DMS79 (cell line): ENCODE data around the gene PSMD13.
"Not testable (repeated sequence)": the region's sequence is repeated elsewhere in the genome, so short reads cannot be mapped to it uniquely, and the experiment has no call there.

Experiments
- DNase-seq: peaks from one replicate; lab custom pipeline; 2025; lab: John Stamatoyannopoulos, UW

PSMD13 gene

DNA sequence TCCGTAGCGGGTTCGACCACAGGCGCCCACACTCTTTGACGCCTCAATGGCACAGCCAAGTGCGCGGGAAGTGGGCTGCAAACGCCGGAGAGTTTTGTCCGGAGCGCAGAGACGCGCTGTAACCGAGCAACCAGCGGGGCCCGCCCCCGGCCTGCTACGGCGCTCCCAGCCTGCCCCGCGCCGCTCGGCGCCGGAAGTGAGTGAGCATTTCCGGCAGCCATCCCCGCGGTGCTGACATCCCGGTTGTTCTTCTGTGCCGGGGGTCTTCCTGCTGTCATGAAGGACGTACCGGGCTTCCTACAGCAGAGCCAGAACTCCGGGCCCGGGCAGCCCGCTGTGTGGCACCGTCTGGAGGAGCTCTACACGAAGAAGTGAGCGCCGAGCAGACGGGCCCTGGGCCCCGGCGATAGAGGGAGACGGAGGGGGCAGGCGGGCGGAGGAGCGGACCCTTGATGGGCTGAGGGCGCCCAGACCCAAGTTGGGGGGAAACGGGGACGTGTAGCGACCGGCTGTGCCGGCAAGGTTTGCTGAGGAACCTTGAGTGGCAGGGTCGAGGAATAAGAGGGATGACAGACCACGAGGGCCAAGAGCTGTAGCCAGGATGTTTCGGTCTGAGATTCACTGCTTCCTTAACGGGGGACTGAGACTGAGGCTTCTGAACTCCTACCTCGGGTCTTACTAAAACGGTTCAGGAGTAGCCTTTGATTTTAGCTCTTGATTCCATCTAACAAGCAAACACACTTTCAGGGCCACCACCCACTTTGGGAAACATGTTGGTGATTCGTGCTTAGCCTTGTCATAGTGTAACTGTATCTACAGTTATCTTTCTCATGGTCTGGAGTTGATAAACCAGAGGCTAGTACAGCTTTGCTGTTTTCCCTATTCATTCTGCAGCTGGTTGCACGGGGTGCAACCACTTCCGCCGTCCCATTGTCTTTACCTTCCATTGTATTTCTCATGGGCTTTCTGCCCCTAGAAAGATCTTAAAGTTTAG lies at the start of gene PSMD13:
PSMD13 (plus strand) TSS at position 203 of the 994 bp plus-strand sequence; CDS start at position 277, 74 bp downstream.
- peak; percentile 28 for DNase-seq

DNA sequence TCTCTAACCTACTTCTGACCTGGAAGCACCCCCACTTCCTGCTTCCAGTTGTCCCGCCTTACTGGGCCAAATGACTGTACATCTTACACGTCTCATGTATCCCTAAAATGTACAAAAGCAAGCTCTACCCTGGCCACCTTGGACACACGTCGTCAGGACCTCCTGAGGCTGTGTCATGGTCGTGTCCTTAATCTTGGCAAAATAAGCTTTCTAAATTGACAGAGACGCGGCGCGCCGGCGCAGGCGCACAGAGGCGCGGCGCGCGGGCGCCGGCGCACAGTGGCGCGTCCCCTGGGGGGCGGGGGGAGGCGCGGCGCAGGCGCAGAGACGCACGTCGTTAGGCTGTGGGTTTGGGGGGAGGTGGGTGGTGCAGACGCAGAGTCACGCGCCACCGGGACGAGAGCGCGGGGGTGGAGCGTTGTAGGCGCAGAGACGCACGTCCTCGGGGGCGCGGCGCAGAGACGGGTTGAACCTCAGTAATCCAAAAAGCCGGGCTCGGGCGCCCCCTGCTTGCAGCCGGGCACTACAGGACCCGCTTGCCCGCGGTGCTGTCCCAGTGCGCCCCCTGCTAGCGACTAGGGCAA lies 47.5 kb upstream of the PSMD13 start:
- DNase-seq: not testable (repeated sequence)

DNA sequence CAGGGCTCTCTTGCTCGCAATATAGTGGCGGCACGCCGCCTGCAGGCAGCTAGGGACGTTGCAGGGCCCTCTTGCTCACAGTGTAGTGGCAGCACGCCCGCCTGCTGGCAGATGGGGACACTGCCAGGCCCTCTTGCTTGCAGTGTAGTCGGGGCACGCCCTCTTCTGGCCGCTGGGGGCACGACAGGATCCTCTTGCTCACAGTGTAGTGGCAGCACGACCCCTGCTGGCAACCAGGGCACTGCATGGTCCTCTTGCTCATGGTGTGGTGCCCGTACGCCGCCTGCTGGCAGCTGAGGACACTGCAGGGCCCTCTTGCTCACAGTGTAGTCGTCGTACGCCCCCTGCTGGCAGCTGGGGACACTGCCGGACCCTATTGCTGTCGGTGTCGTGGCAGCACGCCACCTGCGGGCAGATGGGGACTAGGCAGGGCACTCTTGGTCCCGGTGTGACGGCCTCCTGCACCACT lies 46.9 kb upstream of the PSMD13 start:
- DNase-seq: not testable (repeated sequence)

DNA sequence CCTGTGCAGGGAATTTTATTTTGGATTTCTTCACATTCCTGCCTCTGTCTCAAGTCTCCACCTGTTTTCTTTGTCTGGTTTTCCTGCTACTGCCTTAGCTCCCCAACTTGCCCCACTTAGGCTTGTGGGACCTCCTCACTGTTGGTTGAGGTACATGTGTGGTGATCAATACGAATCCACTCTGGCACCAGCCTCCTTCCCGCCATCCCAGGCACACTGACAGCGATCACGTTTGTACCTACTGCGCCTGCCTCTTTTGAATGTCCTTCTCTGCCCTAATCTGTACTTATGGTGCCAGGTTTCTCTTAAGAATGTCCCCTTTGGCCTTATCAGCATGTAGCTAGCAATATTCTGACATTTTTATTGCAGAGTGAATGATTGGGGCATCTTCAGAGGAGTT lies 46.2 kb upstream of the PSMD13 start:
- not testable (repeated sequence) for DNase-seq

DNA sequence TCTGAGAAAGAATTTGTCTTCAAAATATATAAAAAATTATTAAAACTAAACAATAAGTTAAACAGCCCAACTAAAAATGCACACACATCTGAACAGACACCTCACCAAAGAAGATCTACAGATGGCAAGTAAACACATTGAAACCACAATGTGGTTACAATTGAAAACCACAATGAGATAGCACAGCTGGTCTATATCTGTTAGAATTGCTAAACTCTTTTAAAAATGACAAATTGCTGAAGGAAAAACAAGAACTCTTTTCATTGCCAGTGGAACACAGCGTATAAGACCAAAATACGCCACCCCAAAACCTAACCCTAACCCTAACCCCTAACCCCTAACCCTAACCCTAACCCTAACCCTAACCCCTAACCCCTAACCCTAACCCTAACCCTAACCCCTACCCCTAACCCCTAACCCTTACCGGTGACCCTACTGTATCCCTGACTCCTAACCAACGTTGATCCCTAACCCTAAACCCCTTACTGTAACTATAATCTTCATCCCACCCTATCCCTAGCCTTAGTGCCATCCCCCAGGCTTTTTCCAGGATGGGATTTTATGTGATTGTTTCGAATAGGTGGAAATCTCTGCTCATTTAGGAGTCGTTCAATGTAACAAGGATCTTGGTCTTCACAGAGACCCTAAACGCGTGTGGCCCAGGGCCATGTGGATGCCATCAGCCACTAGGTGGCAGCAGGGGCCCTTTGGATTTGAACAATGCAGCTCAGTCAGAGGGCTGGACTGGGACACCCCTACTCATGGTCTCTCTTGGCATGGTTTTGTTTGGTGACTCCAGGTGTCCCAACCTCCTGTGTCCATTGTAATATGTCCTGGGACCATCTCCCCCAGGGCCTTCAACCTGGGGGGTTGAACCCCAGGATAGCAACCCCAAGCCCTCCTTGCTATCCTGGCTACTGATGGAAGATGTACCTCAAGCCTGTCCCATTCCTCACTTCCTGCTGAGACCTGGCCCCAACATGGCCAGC lies 45.0 kb upstream of the PSMD13 start:
- DNase-seq: not testable (repeated sequence)

DNA sequence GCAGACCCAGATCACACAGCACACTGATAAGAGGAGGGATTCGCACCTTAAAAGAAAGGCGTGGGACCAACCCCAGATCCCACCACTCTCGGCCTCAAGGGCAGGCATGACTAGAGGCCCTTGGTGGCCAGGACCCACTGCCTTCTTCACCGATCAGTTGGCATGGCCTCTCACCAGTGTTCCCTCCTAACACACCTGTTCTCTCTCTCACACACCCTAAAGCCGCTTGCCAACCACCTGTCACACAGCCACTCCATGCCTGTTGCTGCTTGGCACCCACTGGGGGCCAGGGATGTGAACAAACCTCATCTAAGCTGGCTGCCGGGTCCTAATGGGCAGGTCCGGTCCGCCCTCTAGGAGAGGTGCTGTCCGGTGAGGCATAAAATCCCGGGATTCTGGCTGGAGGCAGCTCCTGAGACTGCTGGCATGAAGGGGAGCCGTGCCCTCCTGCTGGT lies 44.1 kb upstream of the PSMD13 start, which contains the start of gene SCGB1C1:
SCGB1C1 (plus strand) TSS at position 405 of the 455 bp plus-strand sequence; CDS start at position 427, 22 bp downstream.
- not testable (repeated sequence) for DNase-seq

DNA sequence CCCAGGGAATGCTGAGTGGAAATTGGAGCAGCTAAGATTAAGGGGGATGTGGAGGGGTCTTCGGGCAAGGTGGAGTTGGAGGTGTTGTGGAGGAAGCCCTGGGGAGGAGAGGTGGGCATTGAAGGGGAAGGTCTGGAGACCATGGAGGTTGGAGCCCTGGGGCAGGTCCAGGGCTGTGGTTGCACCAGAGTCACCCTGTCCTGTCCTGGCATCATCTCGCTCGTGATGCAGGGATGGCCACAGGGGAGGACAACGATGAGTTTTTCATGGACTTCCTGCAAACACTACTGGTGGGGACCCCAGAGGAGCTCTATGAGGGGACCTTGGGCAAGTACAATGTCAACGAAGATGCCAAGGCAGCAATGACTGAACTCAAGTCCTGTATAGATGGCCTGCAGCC lies 43.3 kb upstream of the PSMD13 start:
- not testable (repeated sequence) for DNase-seq

DNA sequence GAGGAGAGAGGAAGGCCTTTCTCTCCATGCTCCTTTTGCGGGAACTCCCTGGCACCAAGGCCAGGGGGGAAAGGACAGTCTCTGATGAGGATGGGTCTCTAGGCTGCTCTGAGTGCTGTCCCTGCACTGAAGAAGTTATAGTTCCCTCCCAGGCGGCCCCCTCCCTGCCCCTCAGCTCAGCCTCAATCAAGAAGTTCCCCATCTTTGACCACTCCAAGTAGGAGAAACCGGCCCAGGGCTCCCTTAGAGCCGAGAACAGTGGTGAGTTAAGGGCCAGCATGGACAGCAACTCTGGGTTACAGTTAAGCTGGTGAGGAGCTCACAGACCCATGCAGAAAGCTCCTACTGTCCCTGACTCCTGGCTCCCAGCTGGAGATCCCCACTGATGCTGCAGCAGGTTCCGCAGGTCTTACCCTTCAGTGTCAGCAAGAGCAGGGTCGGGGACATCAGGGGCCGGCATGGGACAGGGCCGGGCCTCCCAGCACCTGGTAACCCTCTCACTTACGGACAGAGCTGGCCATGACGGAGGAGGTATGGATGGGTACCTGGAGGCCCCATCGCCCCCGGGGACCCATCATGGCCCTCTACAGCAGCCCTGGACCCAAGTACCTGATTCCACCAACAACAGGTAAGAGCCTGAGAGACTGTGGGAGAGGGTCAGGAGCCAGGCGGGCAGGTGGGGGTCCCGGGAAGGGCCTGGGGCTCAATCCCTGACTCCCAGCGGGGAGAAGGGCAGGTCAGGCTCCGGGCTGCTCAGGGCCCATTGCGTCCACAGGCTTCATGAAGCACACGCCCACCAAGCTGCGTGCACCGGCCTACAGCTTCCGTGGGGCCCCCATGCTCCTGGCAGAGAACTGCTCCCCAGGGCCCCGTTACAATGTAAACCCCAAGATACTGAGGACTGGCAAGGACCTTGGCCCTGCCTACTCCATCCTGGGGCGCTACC lies 39.7 kb upstream of the PSMD13 start:
- no peak for DNase-seq

DNA sequence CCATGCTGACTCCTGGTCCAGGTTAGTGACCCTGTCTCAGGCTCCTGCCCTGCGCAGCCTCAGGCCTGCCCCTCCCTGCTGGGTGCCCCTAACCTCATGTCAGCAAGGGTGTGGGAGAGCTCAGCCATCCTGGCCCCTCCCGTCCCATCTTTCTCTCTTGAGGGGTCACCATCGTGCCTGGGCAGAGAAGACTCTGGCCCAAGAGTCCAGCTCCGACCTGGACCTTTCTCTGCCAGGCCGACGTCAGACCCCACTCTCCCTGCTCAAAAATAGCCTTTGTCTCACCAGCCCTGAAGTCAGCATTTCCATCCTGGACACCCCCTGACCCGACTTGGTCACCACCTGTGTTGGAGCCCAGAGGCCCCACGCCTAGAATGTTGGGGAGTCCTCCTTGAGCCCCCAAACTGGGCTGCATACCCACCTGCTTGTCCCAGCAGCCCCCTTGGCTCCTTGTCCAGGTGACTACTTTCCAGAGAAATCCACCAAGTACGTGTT lies 39.0 kb upstream of the PSMD13 start:
- no peak for DNase-seq

DNA sequence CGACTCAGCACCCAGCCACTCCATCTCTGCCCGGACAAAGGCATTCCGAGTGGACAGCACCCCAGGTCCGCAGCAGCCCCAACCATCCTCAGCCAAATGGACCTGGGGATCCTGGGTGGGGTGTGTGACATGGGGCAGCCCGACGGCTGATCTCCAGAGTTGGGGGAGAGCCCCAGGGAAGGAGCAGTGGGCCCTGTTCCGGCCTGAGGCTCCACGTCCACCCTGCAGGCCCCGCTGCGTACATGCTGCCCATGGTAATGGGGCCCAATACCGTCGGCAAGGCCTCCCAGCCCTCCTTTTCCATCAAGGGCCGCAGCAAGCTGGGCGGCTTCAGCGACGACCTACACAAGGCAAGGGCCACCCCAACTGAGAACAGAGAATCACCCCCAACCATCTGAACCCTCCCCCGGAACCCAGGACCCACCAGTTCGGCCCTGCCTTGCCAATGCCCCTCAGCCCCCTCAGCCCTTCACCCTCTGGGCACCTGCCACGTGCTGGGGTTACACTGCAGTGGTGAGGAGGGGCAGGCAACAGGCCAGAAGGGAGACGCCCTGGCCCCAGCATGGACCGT lies 38.5 kb upstream of the PSMD13 start:
- no peak for DNase-seq

DNA sequence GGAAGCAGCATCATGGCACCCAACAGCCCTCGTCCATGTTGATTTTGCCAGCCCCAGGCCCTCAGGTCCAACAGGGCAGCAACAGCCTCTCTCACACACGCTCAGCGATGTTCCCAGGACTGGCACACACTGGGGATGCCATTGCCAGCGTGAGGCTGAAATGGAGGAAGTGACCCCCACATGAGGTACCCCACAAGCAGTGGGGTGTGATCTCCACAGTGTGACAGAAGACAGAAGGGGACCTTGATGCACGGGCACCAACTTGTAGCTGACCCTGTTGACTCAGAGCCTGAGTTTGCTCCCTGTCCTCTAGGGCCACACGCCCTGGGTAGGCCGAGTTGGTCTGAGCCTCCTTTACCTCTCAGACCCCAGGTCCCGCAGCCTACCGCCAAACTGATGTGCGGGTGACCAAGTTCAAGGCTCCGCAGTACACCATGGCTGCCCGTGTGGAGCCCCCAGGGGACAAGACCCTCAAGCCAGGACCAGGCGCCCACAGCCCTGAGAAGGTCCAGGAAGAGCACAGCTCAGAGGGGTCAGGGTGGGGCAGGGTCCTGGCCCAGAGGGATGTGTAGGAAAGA lies 37.7 kb upstream of the PSMD13 start:
- no peak for DNase-seq

DNA sequence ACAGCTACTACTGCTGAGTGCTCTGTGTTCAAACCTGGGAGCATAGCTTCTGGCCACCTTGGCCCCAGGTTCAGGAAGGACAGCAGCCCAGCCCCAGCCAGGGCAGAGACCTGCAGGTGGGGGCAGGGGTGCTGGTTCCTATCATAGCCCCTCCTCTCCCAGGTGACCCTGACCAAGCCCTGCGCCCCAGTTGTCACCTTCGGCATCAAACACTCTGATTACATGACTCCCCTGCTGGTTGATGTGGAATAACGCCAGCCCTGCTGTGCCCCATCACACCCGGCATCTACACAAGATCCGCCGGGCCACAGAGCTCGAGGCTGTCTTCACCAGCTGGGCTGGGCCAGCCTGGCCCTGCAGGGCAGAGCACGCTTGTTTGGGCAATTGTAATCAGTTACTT lies 37.0 kb upstream of the PSMD13 start:
- DNase-seq: no peak

DNA sequence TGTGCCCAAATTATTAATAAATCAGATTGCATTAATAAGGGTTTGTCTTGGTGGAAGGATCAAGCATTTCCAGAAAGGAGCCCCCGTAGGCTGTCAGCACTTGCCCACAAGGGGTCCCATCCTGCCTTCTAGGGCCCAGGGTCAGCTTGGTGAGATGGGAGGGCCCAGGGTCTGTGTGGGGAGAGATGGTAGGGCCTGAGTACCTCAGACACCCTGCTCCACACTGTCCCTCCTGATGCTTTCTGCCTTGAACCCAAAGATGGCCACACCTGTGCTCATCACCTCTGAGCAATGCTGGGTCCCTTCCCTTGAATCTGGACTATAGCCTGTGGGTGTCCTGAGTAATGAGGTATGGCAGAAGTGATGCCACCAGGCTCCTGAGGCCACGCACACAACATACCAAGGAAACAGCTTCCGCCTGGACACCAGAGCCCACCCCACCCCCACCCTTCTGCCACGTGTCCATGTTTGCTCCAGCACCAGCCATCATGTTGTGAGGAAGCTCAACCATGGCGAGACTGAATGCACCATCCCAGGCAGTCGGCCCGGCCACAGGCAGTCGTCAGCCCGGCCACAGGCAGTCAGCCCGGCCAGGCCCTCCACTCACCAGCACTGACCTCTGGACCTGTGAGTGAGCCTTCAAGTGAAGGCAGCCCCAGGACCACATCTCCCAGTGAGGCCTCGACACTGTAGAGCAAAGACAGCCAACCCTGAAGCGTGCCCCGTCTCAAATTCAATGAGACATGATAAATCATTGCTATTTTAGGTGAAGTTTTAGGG lies 36.4 kb upstream of the PSMD13 start:
- no peak for DNase-seq

DNA sequence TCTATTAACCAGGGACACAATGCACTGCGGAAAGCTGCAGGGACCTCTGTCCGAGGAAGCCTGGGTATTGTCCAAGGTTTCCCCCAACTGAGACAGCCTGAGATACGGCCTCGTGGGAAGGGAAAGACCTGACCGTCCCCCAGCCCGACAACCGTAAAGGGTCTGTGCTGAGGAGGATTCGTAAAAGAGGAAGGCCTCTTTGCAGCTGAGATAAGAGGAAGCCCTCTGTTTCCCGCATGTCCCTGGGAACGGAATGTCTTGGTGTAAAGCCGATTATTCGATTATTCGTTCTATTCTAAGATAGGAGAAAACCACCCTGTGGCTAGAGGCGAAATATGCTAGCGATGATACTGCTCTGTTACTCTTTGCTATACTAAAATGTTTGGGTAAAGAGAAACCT lies 34.8 kb upstream of the PSMD13 start:
- DNase-seq: no peak

DNA sequence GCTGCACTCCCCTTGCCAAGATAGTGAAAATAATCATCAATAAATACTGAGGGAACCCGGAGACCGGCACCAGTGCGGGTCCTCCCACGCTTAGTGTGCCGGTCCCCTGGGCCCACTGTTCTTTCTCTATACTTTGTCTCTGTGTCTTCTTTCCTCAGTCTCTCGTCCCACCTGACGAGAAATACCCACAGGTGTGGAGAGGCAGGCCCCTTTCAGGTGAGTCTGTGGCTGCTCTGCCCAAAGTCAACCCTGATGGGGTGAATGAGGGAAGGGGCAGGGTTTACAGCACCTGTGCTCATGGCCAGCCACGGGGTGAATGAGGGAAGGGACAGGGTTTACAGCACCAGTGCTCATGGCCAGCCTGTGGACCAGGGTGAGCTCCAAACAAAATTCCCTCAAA lies 34.3 kb upstream of the PSMD13 start:
- DNase-seq: no peak

DNA sequence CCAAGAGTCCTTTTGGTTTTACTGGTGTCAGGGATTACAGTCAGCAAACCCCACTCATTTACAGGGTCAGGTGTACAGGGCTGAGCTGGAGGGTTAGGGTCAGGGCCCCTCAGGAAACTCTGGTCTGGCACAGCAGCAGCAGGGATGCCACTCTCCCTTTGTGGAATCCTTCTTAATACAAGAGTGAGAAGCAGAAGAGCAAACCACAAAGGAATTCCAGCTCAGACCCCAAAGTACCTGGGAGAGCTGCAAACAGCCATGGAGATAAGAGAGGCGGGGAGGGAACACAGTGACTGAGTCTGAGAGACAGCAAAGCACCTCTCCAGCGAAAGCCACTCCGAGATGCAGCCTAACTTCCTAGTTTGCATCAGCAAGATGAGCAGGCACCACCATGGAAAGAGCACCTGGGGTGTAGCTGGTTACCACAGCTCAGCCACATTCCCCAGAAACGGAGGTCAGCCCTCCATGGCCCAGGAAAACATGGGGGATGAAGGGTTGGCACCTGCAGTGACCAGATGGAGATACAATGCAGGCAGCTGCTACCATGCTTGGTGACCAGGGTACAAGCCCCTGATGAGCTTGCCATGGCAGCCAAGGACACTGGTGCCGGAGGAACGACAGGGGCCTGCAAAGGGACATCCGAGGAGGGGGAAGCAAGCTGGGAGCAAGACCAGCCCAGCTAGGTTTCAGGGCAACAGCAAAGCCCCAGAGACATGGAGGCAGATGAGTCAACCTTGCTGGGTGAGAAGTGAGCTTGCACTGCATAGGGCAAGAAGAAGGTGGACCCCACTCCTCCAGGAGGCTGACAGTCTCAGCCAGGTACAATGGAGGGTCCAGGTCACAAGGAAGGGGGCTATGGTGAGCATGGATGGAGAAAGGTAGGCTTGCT lies 33.5 kb upstream of the PSMD13 start:
- no peak for DNase-seq

DNA sequence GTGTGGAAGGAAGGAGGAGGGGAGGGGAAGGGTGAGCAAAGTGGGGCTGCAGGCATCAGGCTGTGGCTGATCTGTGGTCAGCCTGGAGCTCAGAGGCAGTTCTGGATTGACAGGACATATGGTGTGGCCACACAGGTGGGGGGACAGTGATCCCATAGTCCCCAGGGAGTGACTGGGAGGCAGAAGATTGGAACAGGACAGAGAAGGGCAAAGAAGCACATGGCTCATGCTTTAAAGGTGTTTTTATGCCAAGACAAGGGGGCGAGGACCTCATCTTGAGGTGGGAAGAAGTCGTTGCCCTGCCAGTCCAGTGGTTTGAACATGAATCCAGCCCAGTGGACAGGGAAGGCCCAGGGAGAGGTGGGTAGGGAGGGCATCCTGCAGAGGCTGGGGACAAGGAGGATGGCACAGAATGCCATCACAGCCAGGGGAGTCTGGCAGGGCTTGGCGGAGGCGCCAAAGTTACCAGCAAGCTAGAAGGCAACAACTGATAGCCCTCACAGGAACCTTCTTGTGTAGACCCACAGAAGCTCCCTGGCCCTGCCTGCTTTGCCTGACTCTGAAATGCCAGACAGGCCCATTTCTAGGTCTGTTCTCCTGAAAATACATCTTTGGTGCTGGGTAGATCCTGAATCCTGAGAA lies 32.7 kb upstream of the PSMD13 start:
- no peak for DNase-seq
